ENCODE results near the gene TMEM145. TPM values are rescaled to one million over a fixed set of nuclear protein-coding genes. Genes with fewer than 3 reads are reported as not detected.

TMEM145 gene
- total and polyA plus RNA-seq, 9 of the 15 experiments (the other 6 are each of a cell fraction or from before 2014, with no cell fraction given), result 0.80 to 5.5 (median 1.9) TPM; not detected in 3

GRCh38 chr19:42270346-42271044 lies 42.6 kb upstream of the TMEM145 start (continued):
- TF ChIP-seq, protein P1, sequence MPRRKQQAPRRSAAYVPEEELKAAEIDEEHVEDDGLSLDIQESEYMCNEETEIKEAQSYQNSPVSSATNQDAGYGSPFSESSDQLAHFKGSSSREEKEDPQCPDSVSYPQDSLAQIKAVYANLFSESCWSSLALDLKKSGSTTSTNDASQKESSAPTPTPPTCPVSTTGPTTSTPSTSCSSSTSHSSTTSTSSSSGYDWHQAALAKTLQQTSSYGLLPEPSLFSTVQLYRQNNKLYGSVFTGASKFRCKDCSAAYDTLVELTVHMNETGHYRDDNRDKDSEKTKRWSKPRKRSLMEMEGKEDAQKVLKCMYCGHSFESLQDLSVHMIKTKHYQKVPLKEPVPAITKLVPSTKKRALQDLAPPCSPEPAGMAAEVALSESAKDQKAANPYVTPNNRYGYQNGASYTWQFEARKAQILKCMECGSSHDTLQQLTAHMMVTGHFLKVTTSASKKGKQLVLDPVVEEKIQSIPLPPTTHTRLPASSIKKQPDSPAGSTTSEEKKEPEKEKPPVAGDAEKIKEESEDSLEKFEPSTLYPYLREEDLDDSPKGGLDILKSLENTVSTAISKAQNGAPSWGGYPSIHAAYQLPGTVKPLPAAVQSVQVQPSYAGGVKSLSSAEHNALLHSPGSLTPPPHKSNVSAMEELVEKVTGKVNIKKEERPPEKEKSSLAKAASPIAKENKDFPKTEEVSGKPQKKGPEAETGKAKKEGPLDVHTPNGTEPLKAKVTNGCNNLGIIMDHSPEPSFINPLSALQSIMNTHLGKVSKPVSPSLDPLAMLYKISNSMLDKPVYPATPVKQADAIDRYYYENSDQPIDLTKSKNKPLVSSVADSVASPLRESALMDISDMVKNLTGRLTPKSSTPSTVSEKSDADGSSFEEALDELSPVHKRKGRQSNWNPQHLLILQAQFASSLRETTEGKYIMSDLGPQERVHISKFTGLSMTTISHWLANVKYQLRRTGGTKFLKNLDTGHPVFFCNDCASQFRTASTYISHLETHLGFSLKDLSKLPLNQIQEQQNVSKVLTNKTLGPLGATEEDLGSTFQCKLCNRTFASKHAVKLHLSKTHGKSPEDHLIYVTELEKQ (CRISPR knock-in tag; IDR thresholded peaks at IDR 0.05), result no peak
- TF ChIP-seq, protein P2, sequence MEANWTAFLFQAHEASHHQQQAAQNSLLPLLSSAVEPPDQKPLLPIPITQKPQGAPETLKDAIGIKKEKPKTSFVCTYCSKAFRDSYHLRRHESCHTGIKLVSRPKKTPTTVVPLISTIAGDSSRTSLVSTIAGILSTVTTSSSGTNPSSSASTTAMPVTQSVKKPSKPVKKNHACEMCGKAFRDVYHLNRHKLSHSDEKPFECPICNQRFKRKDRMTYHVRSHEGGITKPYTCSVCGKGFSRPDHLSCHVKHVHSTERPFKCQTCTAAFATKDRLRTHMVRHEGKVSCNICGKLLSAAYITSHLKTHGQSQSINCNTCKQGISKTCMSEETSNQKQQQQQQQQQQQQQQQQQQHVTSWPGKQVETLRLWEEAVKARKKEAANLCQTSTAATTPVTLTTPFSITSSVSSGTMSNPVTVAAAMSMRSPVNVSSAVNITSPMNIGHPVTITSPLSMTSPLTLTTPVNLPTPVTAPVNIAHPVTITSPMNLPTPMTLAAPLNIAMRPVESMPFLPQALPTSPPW (CRISPR knock-in tag; IDR thresholded peaks at IDR 0.05), result peak; percentile 83
- no peak for TF ChIP-seq ZBTB26 (CRISPR knock-in tag; IDR thresholded peaks at IDR 0.05)
- peak; percentile 54; the same call in 1 of the 2 replicates for TF ChIP-seq ZNF766 (CRISPR knock-in tag; conservative IDR thresholded peaks at IDR 0.05)
- TF ChIP-seq ATF1 (CRISPR knock-in tag; IDR thresholded peaks at IDR 0.05), result no peak
- peak; percentile 49 for TF ChIP-seq ATF1 (tag; IDR thresholded peaks at IDR 0.05)
- no peak for TF ChIP-seq ZNF134 (CRISPR knock-in tag; conservative IDR thresholded peaks at IDR 0.05)
- no peak for TF ChIP-seq ZEB2 (IDR thresholded peaks at IDR 0.05)
- TF ChIP-seq ZBTB43 (CRISPR knock-in tag; IDR thresholded peaks at IDR 0.05), result no peak
- peak; percentile 51 to 71 for TF ChIP-seq NRF1 (conservative IDR thresholded peaks at IDR 0.05 in 1 of 2, IDR thresholded peaks at IDR 0.05 in 1 of 2)
- no peak for TF ChIP-seq SMAD1 (IDR thresholded peaks at IDR 0.05; ENCODE audit: low read depth, low read length, partially characterized antibody)
- TF ChIP-seq U2AF1 (optimal IDR thresholded peaks at IDR 0.05; ENCODE audit: low read depth, low read length), result no peak
- no peak for TF ChIP-seq GATAD2A (IDR thresholded peaks at IDR 0.05)
- 0 out of 4 replicates have a peak, but pooled peaks of 1 of the 2 experiments have one; percentile 19 for TF ChIP-seq ZNF639 (CRISPR knock-in tag; conservative IDR thresholded peaks at IDR 0.05 in 1 of 2, IDR thresholded peaks at IDR 0.05 in 1 of 2)
- TF ChIP-seq CBFB (CRISPR knock-in tag; IDR thresholded peaks at IDR 0.05), result no peak
- TF ChIP-seq CREB3 (tag; conservative IDR thresholded peaks at IDR 0.05; ENCODE audit: low read depth), result no peak

Data from K562 (cell line).